PC-3 (cell line): ENCODE data around the gene AIG1.

ENCODE experiments used
- EZH2 ChIP-seq: fragments of 300-600 bp; sonication (generic); IDR thresholded peaks from one replicate; pipeline ENCODE4 v1.6.1; 2017; ENCODE audit warnings: antibody characterized with exemption, mild to moderate bottlenecking, low read length; ENCODE audit not compliant: unreplicated experiment
- EZH2phosphoT487 ChIP-seq: fragments of 300-600 bp; sonication (generic); IDR thresholded peaks from 2 replicates; pipeline ENCODE4 v1.6.1; 2018; ENCODE audit warnings: mild to moderate bottlenecking, antibody characterized with exemption, low read length, borderline replicate concordance
- TF ChIP-seq, protein P1 (sequence below): fragments of 300-600 bp; sonication (generic); conservative IDR thresholded peaks from 2 replicates; pipeline ENCODE4 v1.5.1; 2017; ENCODE audit warnings: antibody characterized with exemption, low read depth, mild to moderate bottlenecking, low read length

DNA sequence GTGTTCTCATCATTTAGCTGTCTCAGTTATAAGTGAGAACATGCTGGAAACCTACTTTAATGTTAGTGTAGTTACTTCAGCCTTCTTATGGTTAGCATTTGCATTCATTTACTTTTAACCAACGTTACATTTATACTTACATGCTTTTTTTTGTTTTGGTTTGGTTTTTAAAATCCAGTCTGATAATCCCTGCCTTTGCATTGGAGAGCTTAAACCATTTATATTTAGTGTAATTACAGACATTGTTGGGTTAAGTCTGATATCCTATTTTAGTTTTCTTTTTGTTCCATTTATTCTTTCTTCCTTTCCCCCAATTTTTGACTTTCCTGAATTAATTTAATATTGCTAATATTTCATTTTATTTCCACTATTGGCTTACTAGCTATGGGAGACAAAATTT, 70.2 kb downstream of the AIG1 start:
- TF ChIP-seq, protein P1, sequence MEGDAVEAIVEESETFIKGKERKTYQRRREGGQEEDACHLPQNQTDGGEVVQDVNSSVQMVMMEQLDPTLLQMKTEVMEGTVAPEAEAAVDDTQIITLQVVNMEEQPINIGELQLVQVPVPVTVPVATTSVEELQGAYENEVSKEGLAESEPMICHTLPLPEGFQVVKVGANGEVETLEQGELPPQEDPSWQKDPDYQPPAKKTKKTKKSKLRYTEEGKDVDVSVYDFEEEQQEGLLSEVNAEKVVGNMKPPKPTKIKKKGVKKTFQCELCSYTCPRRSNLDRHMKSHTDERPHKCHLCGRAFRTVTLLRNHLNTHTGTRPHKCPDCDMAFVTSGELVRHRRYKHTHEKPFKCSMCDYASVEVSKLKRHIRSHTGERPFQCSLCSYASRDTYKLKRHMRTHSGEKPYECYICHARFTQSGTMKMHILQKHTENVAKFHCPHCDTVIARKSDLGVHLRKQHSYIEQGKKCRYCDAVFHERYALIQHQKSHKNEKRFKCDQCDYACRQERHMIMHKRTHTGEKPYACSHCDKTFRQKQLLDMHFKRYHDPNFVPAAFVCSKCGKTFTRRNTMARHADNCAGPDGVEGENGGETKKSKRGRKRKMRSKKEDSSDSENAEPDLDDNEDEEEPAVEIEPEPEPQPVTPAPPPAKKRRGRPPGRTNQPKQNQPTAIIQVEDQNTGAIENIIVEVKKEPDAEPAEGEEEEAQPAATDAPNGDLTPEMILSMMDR: no peak
- no peak for TF ChIP-seq EZH2
- TF ChIP-seq EZH2phosphoT487: no peak
